Mesenchymal stem cell (in vitro differentiated cells and primary cell): ENCODE measurements around the gene LRRC9.

Experiments
- DNase-seq: peaks from one replicate; pipeline ENCODE4 v3.0.0-alpha.2; 2013
- H2AFZ ChIP-seq: one replicate; pipeline ENCODE4 v1.6.1; 2013; ENCODE audit warnings: low read depth, mild to moderate bottlenecking, control low read depth, inconsistent platforms, low read length, moderate library complexity
- H2AK5ac ChIP-seq: 2 replicates; pipeline ENCODE4 v1.6.1; 2013; ENCODE audit warnings: low read length, moderate library complexity, mild to moderate bottlenecking, inconsistent platforms; ENCODE audit not compliant: severe bottlenecking
- H2BK120ac ChIP-seq: one replicate; pipeline ENCODE4 v1.6.1; 2013; ENCODE audit warnings: low read depth, mild to moderate bottlenecking, inconsistent platforms, low read length, moderate library complexity
- H2BK12ac ChIP-seq, 2 experiments: one replicate each; pipeline ENCODE4 v1.6.1; 2013; ENCODE audit warnings: inconsistent platforms in 2 of 2, low read length in 2 of 2, mild to moderate bottlenecking in 2 of 2, moderate library complexity in 2 of 2, control low read depth in 1 of 2
- H2BK15ac ChIP-seq: one replicate; pipeline ENCODE4 v1.6.1; 2013; ENCODE audit warnings: mild to moderate bottlenecking, low read depth, inconsistent platforms; ENCODE audit not compliant: poor library complexity, severe bottlenecking
- H2BK5ac ChIP-seq: 2 replicates; pipeline ENCODE4 v1.6.1; 2013; ENCODE audit warnings: low read depth, mild to moderate bottlenecking, low read length, control low read depth, inconsistent platforms; ENCODE audit not compliant: poor library complexity, severe bottlenecking
- H3K14ac ChIP-seq, 2 experiments: one replicate each; pipeline ENCODE4 v1.6.1; 2013; ENCODE audit warnings: inconsistent platforms in 2 of 2, low read length in 2 of 2, control low read depth in 1 of 2, mild to moderate bottlenecking in 1 of 2, moderate library complexity in 1 of 2
- H3K18ac ChIP-seq, 2 experiments: one replicate each; pipeline ENCODE4 v1.6.1; 2013; ENCODE audit warnings: inconsistent platforms in 2 of 2, low read length in 2 of 2, control low read depth in 1 of 2, low read depth in 1 of 2, mild to moderate bottlenecking in 1 of 2
- H3K23ac ChIP-seq, 2 experiments: one replicate each; pipeline ENCODE4 v1.6.1; 2013; ENCODE audit warnings: inconsistent platforms in 2 of 2, low read length in 2 of 2, mild to moderate bottlenecking in 2 of 2, moderate library complexity in 2 of 2, control low read depth in 1 of 2
- H3K27ac ChIP-seq: 2 replicates; pipeline ENCODE4 v1.5.1; 2013; ENCODE audit warnings: mild to moderate bottlenecking, moderate library complexity, low read length, control low read depth, inconsistent platforms; ENCODE audit not compliant: poor library complexity, severe bottlenecking
- H3K27me3 ChIP-seq, 2 experiments: 2 replicates each; pipeline versions ENCODE4 v1.6.1 to v1.7.0; 2013; ENCODE audit warnings: low read length in 2 of 2, mild to moderate bottlenecking in 2 of 2, moderate library complexity in 2 of 2, control low read depth in 1 of 2, inconsistent platforms in 1 of 2; ENCODE audit not compliant: control insufficient read depth in 1 of 2, insufficient read depth in 1 of 2
- H3K36me3 ChIP-seq, 2 experiments: 2 replicates each; pipeline versions ENCODE4 v1.6.1 to v1.7.0; 2013; ENCODE audit warnings: low read length in 2 of 2, control low read depth in 1 of 2, inconsistent platforms in 1 of 2, low read depth in 1 of 2, mild to moderate bottlenecking in 1 of 2; ENCODE audit not compliant: insufficient read depth in 2 of 2, control insufficient read depth in 1 of 2
- H3K4ac ChIP-seq, 2 experiments: one replicate each; pipeline ENCODE4 v1.6.1; 2013; ENCODE audit warnings: inconsistent platforms in 2 of 2, low read length in 2 of 2, mild to moderate bottlenecking in 2 of 2, moderate library complexity in 2 of 2, control low read depth in 1 of 2, low read depth in 1 of 2
- H3K4me1 ChIP-seq: 2 replicates; pipeline ENCODE4 v1.6.1; 2013; ENCODE audit warnings: low read depth, low read length, control low read depth; ENCODE audit not compliant: control insufficient read depth, insufficient read depth
- H3K4me2 ChIP-seq: 2 replicates; pipeline ENCODE4 v1.6.1; 2013; ENCODE audit warnings: low read length, mild to moderate bottlenecking, inconsistent platforms; ENCODE audit not compliant: poor library complexity, severe bottlenecking
- H3K4me3 ChIP-seq, 2 experiments: 2 replicates each; pipeline versions ENCODE4 v1.5.1 to v1.7.0; 2013; ENCODE audit warnings: low read length in 2 of 2, mild to moderate bottlenecking in 2 of 2, control low read depth in 1 of 2, low read depth in 1 of 2; ENCODE audit not compliant: insufficient read depth in 1 of 2
- H3K79me1 ChIP-seq: replicated peaks from 2 replicates; pipeline ENCODE4 v1.6.1; 2013; ENCODE audit warnings: mild to moderate bottlenecking, control low read depth, low read length, inconsistent platforms; ENCODE audit not compliant: poor library complexity, severe bottlenecking
- H3K9ac ChIP-seq: 2 replicates; pipeline ENCODE4 v1.7.0; 2013; ENCODE audit warnings: mild to moderate bottlenecking, low read length, moderate library complexity
- H3K9me3 ChIP-seq: 2 replicates; pipeline ENCODE4 v1.7.0; 2013; ENCODE audit warnings: mild to moderate bottlenecking, low read length; ENCODE audit not compliant: control insufficient read depth
- H4K8ac ChIP-seq: one replicate; pipeline ENCODE4 v1.6.1; 2013; ENCODE audit warnings: inconsistent platforms, mild to moderate bottlenecking, low read length, moderate library complexity
- H4K91ac ChIP-seq: one replicate; pipeline ENCODE4 v1.6.1; 2013; ENCODE audit warnings: mild to moderate bottlenecking, low read length, inconsistent platforms
- WGBS: methylation state at CpG from one replicate; pipeline ENCODE4 v1.1.7; 2013; ENCODE audit warnings: mixed read lengths; 5-methylcytosine and 5-hydroxymethylcytosine counted together

The LRRC9 gene

GRCh38 chr14:59998564-59998963 lies 78.6 kb downstream of the LRRC9 start:
- Histone ChIP-seq H3K14ac (no peak overlapping the region), H3K36me3 (no peaks in the 10 kb centered on the region), H4K8ac (no peak overlapping the region), H3K4ac (no peak overlapping the region), H3K4me3 (no peak overlapping the region), H3K9ac (peak overlapping the region; percentile 48), H3K27me3 (no peaks in the 10 kb centered on the region), H3K18ac (no peak overlapping the region), H4K91ac (no peak overlapping the region), H3K23ac (no peak overlapping the region), H2BK120ac (no peak overlapping the region), H3K4me1 (no peaks in the 10 kb centered on the region), H2AK5ac (no peak overlapping the region), H3K9me3 (no peaks in the 10 kb centered on the region), H2BK12ac (no peak overlapping the region), H2AFZ (no peak overlapping the region), H3K79me1 (no peaks in the 10 kb centered on the region), H3K4me2 (no peak overlapping the region), H2BK5ac (no peak overlapping the region), H3K27ac (no peak overlapping the region), H2BK15ac (no peak overlapping the region)
- WGBS = 89% methylated on average over 1 of the region's 1 CpG
- DNase-seq = no peak

DNA sequence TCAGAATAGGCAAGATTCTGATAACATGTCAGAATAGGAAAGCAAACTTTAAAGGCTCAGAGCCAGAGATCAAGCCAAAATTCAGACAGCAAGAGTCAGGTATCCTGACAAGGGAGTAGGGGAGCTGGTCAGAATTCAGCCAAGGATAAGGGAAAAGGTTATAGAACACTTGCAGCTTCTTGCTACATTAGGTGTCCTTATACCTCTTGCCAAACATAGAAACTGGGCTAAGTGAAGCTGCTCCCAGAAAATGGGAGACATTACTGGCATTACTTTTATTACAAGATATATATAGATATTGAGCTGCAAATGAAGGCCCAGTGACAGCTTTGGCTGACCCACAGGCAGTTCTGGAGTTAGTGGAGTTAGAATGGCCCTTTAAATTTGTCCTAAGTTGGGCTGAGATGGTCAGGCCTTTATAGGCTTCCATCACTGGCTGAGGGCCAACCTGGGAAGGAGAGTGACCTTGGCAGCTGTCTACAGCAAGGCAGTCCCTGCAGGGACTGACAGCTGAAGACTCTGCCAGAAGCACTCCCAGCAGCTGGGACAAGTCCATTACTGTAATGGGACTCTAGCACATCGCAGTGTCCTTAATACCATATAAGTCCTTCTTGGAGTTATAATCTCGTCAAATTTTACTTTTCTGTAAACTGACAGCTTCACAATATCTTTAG lies 83.0 kb downstream of the LRRC9 start:
- H2BK5ac ChIP-seq = no peak overlapping the region
- DNase-seq = no peak
- no peak overlapping the region for H3K27ac ChIP-seq
- no peaks in the 10 kb centered on the region for H3K9me3 ChIP-seq
- H3K14ac ChIP-seq = no peak overlapping the region
- H2BK120ac ChIP-seq = no peak overlapping the region
- H2AK5ac ChIP-seq = no peak overlapping the region
- no peak overlapping the region for H4K91ac ChIP-seq
- no peak overlapping the region for H3K4me3 ChIP-seq
- H3K27me3 ChIP-seq = no peaks in the 10 kb centered on the region
- no peaks in the 10 kb centered on the region for H3K36me3 ChIP-seq
- no peak overlapping the region for H2BK15ac ChIP-seq
- peak overlapping the region in 1 of 2 experiments; percentile 40 for H3K18ac ChIP-seq
- H3K4me1 ChIP-seq = no peaks in the 10 kb centered on the region
- H2AFZ ChIP-seq = no peak overlapping the region
- no peak overlapping the region for H3K9ac ChIP-seq
- H2BK12ac ChIP-seq = no peak overlapping the region
- H3K4ac ChIP-seq = no peak overlapping the region
- H3K4me2 ChIP-seq = no peak overlapping the region
- H3K79me1 ChIP-seq = no peaks in the 10 kb centered on the region
- no CpG with 5 or more reads among the region's 2 CpGs for WGBS
- H3K23ac ChIP-seq = no peak overlapping the region
- no peak overlapping the region for H4K8ac ChIP-seq

DNA sequence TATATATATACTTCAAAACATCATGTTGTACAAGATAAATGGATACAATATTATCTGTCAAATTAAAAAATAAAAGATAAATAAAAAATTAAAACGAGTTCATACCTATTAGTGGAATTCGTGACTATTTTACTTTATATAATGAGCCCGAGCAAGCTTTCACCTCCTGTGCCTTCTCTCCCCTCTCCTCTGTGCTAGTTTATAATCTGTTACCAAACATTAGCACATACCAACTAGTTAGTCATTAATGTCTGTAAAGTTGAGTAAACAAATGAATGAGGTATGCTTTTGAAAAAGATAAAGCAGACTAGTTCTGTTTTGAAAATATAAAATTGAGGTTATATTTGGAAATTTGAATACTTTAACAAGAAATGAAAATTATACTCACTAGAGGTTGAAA lies 84.0 kb downstream of the LRRC9 start:
- Histone ChIP-seq H3K14ac (no peak overlapping the region), H2BK120ac (no peak overlapping the region), H3K4me1 (no peaks in the 10 kb centered on the region), H2BK12ac (no peak overlapping the region), H2AK5ac (no peak overlapping the region), H3K4me3 (no peak overlapping the region), H4K91ac (no peak overlapping the region), H3K23ac (no peak overlapping the region), H3K27ac (no peak overlapping the region), H3K79me1 (no peaks in the 10 kb centered on the region), H3K27me3 (no peaks in the 10 kb centered on the region), H3K4ac (no peak overlapping the region), H4K8ac (no peak overlapping the region), H2BK5ac (no peak overlapping the region), H3K9me3 (no peaks in the 10 kb centered on the region), H3K36me3 (no peaks in the 10 kb centered on the region), H3K18ac (no peak overlapping the region), H2BK15ac (no peak overlapping the region), H3K9ac (no peak overlapping the region), H2AFZ (no peak overlapping the region), H3K4me2 (no peak overlapping the region)
- no peak for DNase-seq
- WGBS = no CpG with 5 or more reads among the region's 3 CpGs

DNA sequence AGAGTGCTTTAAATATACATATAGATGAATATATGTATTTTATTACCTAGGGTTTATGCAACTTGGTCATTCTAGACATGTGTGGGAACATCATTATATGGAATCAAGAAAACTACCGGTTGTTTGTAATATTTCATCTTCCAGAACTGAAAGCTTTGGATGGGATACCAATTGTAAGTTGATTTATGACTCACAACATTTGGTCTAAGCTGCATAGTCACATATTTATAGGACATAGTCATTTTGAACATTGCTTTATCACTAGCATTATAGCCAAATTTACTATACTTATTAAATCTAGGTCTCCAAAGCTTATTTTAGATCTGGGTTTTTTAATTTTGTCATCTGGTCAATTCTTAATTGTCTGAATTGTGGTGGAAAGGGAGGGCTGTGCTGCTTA lies 88.1 kb downstream of the LRRC9 start:
- Histone ChIP-seq H2BK12ac (no peak overlapping the region), H3K4ac (no peak overlapping the region), H3K4me2 (no peak overlapping the region), H2AFZ (no peak overlapping the region), H3K18ac (no peak overlapping the region), H3K4me3 (no peak overlapping the region), H3K23ac (no peak overlapping the region), H2AK5ac (no peak overlapping the region), H2BK15ac (no peak overlapping the region), H3K27me3 (no peaks in the 10 kb centered on the region), H3K27ac (no peak overlapping the region), H3K9me3 (peaks cover 3% of the 10 kb centered on the region), H4K8ac (no peak overlapping the region), H3K36me3 (no peaks in the 10 kb centered on the region), H2BK120ac (no peak overlapping the region), H4K91ac (no peak overlapping the region), H3K14ac (no peak overlapping the region), H3K79me1 (no peaks in the 10 kb centered on the region), H3K4me1 (no peaks in the 10 kb centered on the region), H3K9ac (no peak overlapping the region), H2BK5ac (no peak overlapping the region)
- WGBS = 67% methylated on average over 1 of the region's 1 CpG
- no peak for DNase-seq
